ENCODE measurements around the gene CKAP2L.

GRCh38 chr2:112691881-112692281, 72.5 kb downstream of the CKAP2L start:
- TF ChIP-seq YY1 (IDR thresholded peaks at IDR 0.05; ENCODE audit: low read depth) (no peak), CEBPB (IDR thresholded peaks at IDR 0.05) (no peak), TAF1 (IDR thresholded peaks at IDR 0.05; ENCODE audit: low read depth) (no peak), EP300 (IDR thresholded peaks at IDR 0.05; ENCODE audit: borderline replicate concordance) (no peak), RAD21 (IDR thresholded peaks at IDR 0.05; ENCODE audit: low read depth) (no peak), REST (IDR thresholded peaks at IDR 0.05; ENCODE audit: low read depth) (no peak), USF1 (IDR thresholded peaks at IDR 0.05) (no peak), TEAD4 (IDR thresholded peaks at IDR 0.05) (no peak), TCF12 (IDR thresholded peaks at IDR 0.05; ENCODE audit: low read depth) (no peak)
